ENCODE measurements around the gene STRN3.

Gene STRN3

DNA sequence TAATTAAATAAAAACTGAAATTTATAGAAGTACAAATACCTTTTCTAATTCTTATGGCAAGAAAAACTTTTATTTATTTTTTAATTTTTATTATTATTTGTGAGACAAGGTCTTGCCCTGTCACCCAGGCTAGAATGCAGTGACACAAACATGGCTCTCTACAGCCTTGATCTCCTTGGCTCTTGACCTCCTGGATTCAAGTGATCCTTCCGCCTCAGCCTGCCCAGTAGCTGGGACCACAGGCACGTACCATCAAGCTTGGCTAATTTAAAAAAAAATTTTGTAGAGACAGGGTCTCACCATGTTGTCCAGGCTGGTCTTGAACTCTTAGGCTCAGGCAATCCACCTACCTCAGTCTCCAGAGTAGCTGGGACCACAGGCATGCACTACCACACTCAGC lies 104.4 kb downstream of the STRN3 start:
- TF ChIP-seq, protein P1, sequence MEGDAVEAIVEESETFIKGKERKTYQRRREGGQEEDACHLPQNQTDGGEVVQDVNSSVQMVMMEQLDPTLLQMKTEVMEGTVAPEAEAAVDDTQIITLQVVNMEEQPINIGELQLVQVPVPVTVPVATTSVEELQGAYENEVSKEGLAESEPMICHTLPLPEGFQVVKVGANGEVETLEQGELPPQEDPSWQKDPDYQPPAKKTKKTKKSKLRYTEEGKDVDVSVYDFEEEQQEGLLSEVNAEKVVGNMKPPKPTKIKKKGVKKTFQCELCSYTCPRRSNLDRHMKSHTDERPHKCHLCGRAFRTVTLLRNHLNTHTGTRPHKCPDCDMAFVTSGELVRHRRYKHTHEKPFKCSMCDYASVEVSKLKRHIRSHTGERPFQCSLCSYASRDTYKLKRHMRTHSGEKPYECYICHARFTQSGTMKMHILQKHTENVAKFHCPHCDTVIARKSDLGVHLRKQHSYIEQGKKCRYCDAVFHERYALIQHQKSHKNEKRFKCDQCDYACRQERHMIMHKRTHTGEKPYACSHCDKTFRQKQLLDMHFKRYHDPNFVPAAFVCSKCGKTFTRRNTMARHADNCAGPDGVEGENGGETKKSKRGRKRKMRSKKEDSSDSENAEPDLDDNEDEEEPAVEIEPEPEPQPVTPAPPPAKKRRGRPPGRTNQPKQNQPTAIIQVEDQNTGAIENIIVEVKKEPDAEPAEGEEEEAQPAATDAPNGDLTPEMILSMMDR (IDR thresholded peaks at IDR 0.05; ENCODE audit: insufficient read depth, missing control alignments) = no peak
- no peak for DNase-seq (ENCODE audit: insufficient read length, low spot score)
- FAIRE-seq = no peak

DNA sequence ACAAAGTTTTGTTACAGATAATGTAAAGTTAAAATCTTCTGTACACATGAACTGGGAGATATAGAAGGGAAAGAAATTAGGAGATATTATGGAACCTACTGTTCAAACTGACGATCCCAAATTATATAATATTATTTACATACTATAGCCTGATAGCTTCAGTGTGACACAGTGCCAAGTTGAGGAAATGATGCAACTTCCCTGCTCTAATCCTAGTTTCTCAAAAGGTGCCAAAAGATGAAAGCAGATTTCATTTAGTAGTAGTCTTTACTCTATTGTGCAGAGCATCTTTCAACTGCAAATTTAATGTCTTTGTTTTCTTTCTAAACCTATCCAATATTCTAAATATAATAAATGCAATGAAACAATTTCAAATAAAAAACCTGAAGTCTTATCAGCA lies 104.9 kb downstream of the STRN3 start:
- FAIRE-seq (no peak), DNase-seq (ENCODE audit: insufficient read length, low spot score) (no peak)
- TF ChIP-seq, protein P1 (IDR thresholded peaks at IDR 0.05; ENCODE audit: insufficient read depth, missing control alignments) = no peak

DNA sequence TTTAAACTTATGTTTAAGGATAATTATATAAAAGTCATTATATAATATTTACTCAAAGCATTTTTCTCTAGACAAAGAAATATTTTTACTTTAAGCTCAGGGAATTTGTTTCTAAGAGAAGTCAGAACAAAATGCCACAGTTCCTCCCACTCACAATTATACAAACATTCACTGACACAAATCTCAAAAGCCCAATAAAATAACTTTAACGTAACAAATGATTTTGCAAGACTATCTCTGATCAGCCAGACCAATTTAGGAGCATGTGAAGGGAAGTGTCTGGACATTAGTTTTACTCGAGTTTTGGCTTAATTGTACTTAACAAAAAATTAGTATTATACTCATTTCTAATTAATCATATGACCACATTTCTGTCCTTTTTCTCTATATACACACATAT lies 110.6 kb downstream of the STRN3 start:
- FAIRE-seq (no peak), DNase-seq (ENCODE audit: insufficient read length, low spot score) (no peak)
- TF ChIP-seq, protein P1 (IDR thresholded peaks at IDR 0.05; ENCODE audit: insufficient read depth, missing control alignments) = no peak

DNA sequence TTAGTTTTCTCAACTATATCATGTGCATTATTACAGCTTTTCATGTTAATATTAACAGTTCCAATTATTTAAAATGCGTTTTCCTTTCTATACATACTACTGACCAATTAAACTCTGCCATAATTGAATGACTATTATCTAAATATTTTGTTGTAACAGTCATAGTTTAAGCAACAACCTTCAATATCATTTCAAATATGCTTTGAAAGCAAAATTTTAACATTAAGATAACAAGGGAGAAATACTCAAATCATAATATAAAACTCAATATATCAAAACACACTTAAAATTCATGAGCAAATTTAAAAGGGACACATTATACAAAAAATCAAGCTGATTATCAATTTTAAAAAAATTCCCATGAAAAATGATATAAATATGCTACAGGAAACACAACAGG lies 111.4 kb downstream of the STRN3 start:
- no peak for DNase-seq (ENCODE audit: insufficient read length, low spot score)
- no peak for FAIRE-seq
- TF ChIP-seq, protein P1 (IDR thresholded peaks at IDR 0.05; ENCODE audit: insufficient read depth, missing control alignments) = no peak

DNA sequence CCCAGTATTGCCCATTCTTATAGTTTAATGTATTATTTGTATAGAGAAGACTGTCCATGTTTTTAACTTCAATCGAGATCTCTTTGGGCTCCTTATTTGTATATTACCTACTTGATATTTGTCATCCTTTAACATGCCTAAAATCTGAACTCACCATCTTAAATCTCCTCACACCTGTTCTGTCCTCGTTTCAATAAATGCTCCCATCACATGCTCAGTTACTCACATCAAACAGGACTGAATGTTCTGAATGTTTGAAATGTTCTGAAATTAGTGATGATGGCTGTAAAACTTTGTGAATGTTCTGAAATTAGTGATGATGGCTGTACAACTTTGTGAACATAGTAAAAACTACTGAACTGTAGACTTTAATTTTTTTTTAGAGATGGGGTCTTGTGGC lies 117.4 kb downstream of the STRN3 start:
- TF ChIP-seq, protein P1 (IDR thresholded peaks at IDR 0.05; ENCODE audit: insufficient read depth, missing control alignments) = no peak
- DNase-seq (ENCODE audit: insufficient read length, low spot score) = no peak
- no peak for FAIRE-seq

DNA sequence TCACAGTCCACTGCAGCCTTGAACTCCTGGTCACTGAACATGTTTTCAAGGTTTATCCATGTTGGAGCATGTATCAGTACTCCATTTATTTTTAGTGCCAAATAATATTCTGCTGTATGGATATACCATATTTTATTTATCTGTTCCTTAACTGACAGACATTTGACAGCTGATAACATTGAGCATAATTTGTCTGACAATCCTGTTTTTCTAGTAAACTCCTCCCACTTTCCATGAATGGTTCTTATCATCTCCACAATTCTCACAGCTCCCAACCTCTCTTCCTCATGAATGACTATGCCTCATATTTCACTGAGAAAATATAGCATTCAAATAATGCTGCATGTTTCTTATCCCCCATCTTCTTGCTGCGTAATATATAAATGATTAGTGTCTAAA lies 118.5 kb downstream of the STRN3 start:
- TF ChIP-seq, protein P1 (IDR thresholded peaks at IDR 0.05; ENCODE audit: insufficient read depth, missing control alignments) = no peak
- DNase-seq (ENCODE audit: insufficient read length, low spot score) = no peak
- no peak for FAIRE-seq

DNA sequence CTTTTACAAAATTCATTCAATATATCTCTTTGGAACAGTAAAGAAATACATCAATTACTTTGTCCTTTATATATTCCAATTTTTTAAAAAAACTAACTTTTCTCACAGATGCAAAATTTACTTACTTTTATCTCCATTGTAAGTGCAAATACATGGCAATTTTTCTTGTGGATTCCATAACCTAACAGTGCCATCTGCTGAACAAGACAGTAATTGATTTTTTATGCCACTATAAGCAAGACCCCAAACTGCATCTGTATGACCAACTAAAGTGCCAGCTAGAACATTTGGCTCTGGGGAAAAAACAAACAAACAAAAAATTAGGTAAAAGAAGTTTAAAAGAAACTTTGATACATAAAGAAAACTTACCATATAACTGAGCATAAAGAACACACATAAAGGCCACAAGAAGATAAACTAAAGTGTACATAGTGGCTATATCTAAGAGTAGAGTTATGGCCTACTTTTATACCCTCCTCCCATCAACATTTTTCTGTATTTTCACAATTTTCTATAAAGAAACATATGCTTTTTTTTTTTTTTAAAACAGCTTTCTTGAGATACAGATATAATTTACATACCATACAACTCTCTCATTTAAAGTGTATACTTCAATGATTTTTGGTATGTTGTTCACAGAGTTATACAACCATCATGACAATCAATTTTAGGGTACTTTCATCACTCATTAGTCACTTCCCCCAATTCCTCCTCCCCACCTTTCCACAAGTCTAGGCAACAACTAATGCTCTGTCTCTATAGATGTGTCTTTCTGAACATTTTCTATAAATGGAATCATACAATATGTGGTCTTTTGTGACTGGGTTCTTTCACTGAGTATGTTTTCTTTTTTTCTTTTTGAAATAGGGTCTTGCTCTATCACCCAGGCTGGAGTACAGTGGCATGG lies 119.2 kb downstream of the STRN3 start:
- peak; percentile 77 for FAIRE-seq

More for the DNA sequence above, 119.2 kb downstream of the STRN3 start:
- TF ChIP-seq, protein P1 (IDR thresholded peaks at IDR 0.05; ENCODE audit: insufficient read depth, missing control alignments) = peak; percentile 59
- no peak for DNase-seq (ENCODE audit: insufficient read length, low spot score)
